Subcutaneous adipose tissue (tissue), 4 donors: ENCODE data around the gene RRP1B. TPM values are rescaled to one million over a fixed set of nuclear protein-coding genes. Genes with fewer than 3 reads are reported as not detected.

ENCODE experiments used
- total RNA-seq, 4 donors: library from RNA; depleted of rRNA; stranded (reverse); fragments of >200 nt; gene quantifications; one replicate each; pipeline ENCODE4 v1.1.0, GENCODE V29; 2016
- TF ChIP-seq, protein P1 (sequence below): fragments of 450-650 bp; IDR thresholded peaks from one replicate; pipeline ENCODE4 v1.5.1; 2016; ENCODE audit warnings: low read depth, mild to moderate bottlenecking, control low read depth, antibody characterized with exemption, moderate library complexity

The RRP1B gene
- total RNA-seq, 4 donors from 2014 or later, result 14.8 to 20.2 (median 17.2) TPM

DNA sequence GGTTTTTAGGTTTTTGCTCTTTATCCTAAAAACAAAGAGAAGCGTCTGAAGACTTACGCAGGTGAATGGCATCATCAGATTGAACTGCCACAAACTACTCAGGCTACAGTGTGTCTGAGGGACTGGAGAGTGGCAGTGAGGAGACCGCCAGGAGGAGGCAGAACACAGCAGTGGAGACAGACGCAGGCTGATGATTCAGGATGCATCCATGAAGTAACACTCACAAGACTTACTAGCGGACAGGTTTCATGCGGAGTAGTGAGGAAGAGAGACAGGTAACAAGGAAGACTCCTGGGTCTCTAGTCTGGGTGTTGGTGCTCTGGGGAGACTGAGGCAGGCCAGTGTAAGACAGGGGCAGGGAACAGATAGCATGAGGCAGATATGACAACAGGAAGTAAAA lies 5.7 kb upstream of the RRP1B start:
- TF ChIP-seq, protein P1, sequence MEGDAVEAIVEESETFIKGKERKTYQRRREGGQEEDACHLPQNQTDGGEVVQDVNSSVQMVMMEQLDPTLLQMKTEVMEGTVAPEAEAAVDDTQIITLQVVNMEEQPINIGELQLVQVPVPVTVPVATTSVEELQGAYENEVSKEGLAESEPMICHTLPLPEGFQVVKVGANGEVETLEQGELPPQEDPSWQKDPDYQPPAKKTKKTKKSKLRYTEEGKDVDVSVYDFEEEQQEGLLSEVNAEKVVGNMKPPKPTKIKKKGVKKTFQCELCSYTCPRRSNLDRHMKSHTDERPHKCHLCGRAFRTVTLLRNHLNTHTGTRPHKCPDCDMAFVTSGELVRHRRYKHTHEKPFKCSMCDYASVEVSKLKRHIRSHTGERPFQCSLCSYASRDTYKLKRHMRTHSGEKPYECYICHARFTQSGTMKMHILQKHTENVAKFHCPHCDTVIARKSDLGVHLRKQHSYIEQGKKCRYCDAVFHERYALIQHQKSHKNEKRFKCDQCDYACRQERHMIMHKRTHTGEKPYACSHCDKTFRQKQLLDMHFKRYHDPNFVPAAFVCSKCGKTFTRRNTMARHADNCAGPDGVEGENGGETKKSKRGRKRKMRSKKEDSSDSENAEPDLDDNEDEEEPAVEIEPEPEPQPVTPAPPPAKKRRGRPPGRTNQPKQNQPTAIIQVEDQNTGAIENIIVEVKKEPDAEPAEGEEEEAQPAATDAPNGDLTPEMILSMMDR, result no peak

DNA sequence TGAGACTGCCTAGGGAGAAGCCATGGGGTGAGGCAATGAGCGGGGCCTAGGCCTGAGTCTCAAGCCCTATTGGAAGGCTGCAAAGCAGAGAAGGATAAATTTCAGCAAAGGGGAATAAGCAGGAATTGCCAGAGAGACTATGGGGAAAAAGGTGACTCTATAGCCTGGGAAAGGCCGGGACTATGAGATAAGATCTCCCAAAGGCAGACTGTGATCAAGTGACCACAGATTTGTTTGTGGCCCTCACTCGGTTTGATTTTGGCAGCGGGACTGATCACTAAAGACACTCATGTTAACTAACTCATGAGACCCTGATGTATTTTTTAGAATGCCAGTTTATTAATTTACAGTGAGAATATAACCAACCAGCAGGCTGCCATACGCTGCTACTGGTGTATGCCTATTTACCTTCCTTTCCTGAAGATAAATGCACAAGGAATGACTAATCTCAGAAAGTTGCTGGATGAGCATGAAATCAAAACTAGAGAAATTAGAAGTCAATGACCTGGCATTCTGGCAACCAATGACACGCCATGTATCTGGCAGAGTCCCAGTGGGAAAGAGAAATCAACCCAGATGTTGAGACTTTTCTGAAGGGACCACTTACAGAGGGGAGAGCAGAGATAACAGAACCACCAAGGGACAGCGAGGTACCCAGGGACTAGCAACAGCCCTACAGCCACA lies 4.4 kb upstream of the RRP1B start:
- TF ChIP-seq, protein P1, result no peak

DNA sequence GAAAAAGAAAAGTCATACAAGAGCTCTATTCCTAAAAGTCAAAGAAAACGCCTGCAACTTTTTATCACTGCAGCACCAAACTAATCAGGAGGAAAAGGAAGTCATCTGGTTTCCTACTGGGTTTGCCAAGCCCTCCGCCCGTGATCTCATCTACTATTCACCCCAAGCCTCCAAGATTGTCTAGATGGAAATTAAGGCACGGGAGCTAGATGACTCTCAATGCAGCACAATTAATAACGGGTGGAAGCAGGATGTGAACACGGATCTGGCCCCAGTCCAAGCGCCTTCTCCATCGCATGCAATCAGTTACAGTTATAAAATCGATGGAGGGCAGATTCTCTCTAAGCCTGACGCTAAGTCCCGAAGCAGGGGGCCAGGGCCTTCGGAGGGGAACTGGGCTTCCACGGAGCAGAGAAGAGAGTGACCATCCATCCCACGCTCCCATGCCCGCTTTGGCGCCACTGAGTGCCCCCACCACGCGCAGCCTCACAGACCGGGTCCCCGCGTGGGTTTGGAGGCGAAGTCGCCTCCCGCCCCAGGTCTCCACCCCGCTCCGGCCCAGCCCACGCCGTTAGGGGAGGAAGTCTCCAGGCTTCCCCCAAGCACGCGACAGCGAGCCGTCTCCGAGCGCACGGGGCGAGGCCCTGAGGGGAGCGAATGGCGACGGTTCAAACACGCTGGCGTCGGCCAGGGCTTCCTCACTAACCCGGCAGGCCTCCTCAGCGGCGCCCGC lies 1.8 kb upstream of the RRP1B start:
- TF ChIP-seq, protein P1, result no peak

DNA sequence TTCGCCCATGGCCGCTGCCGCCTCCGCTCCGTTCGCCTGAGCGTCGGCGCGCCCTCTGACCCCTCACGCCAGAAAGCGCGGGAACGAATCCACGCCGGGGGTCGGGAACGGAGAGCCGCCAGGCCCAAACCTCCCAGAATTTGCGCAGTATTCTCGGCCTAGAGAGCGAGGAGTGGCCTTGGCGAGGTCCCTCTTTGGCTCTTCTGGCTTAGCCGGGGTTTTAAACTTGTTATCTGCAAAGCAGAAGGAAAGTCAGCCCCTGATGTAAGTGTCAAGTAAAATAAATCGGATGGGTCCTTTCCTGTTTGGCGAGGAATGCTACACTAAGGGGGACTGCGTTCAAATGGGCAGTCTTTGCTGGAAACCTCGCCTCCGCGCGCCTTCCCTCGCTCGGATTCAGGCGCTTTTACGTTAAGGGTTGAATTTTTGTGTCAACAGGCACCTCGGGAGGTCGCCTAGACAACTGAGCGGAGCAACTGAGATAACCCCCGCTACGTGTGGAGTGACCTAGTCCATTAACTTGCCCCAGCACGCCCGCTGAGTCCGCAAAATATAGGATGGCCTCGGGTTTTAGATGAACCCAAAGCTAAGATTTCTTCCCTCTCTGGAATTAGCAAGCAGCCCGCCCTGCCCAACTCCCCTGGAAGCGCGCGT lies 1.1 kb upstream of the RRP1B start:
- TF ChIP-seq, protein P1, result no peak

DNA sequence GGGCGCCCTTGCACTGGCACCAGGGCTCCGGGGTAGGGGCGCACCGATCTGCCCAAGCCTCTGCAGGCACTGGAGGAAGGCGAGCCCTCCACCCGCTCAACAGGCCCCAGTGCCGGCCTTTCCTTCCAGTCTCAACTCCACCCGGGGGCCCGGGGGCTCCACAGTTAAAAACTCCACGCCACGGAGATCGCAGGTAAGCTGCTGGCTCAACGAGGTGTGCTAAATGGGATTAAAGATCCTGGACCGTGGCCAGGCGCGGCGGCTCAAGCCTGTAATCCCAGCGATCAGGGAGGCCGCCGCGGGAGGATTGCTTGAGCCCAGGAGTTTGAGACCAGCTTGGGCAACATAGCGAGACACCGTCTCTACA lies 608 bp upstream of the RRP1B start:
- TF ChIP-seq, protein P1, result no peak

DNA sequence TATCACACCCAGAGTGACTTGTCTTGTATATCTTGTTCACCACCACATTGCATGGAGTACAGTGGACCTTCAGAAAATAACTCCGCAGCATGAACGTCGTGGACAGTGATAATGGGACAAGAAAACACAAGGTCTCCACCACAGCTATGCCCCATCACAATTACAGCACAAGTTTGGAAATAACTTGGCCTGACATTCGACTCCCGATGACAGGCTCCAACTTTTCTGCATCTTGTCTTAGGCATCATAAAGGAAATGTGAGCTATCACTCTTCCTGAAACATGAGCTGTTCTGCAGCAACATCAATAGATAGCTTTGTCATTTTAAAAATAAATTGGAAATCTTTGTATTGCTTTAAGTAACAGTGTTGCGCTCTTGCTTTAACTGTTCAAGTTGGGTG lies 2.9 kb downstream of the RRP1B start:
- TF ChIP-seq, protein P1, result no peak

DNA sequence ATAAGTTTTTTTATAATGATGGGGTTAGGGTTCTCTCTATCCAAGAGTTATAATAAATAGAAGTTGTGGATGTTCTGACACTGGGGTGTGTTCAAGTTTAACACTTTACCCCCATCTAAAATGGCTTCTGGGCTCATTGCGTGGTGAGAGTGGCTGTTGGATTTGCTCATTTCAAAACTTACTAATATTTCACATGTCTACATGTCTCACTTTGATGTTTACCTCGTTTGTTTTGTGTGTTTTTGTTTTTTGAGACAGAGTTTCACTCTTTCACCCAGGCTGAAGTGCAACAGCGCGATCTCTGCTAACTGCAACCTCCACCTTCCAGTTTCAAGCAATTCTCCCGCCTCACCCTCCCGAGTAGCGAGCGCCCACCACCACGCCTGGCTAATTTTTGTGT lies 3.7 kb downstream of the RRP1B start:
- TF ChIP-seq, protein P1, result no peak
